ENCODE measurements around the gene GLDC.
A peak's percentile ranks its signal among the peaks of the same experiment; 100 is the strongest.
"Not testable (repeated sequence)": the region's sequence is repeated elsewhere in the genome, so short reads cannot be mapped to it uniquely, and the experiment has no call there.

The GLDC gene

DNA sequence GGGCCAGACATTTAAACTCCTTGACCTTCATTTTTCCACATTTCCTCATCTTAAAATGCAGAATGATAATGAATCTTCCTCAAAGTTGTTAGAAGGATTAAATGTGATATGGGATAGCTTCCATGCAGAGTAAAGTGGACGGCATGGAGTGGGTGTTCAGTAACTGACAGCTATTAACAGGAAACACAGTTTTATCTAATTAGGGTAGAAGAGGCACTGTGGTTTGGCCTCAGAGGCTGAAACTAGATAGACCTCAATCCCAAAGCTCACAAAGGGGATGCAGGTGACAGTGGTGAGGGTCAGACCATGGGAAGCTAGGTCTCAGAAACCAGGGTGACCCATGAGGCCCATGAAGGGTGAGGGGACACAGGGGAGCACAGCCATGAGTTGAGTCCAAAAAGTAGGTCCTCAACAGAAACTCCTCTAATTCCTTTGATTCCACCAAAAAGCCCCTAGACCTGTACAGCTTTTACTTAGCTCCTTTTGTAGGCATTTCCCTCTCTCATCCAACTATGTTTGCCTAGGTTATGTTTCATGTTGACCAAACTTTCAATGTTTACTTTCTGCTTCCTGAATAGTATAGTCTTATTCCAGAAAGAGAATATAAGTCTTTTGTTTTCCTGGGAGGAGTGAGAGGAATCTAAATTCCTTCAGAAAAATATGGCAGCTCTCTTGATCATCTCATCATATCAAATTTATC is 27.9 kb upstream of the GLDC start:
- H3K9ac ChIP-seq (ENCODE audit: low read depth, low read length), result no peak overlapping the region
- no peaks in the 10 kb centered on the region for H3K4me1 ChIP-seq (ENCODE audit: insufficient read depth, low read length)

DNA sequence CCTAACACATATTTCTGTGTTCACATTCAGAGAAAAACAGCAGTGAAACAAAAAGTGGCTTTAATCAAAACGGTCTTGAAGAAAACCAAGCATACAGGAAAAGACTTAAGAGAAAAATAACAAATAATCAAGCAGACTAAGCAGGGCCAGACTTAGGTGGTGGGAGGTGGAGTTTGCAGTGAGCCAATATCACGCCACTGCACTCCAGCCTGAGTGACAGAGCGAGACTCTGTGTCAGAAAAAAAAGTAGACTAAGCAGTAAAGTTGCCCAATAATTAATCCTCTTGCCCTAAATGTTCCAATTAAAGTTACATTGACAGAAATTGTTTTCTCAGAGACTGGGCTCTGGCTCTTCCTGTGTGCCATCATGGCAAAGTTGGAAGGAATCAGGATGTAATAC is 26.6 kb upstream of the GLDC start:
- Histone ChIP-seq H3K36me3 (ENCODE audit: insufficient read depth, low read length) (peaks cover 2% of the 10 kb centered on the region), H3K9me3 (ENCODE audit: control insufficient read depth, insufficient read depth, low read length) (no peaks in the 10 kb centered on the region), H3K9ac (ENCODE audit: low read depth, low read length) (no peak overlapping the region), H3K4me1 (ENCODE audit: insufficient read depth, low read length) (no peaks in the 10 kb centered on the region)

More for the DNA sequence above, 27.9 kb upstream of the GLDC start:
- Histone ChIP-seq H3K36me3 (ENCODE audit: insufficient read depth, low read length) (peaks cover 2% of the 10 kb centered on the region), H3K9me3 (ENCODE audit: control insufficient read depth, insufficient read depth, low read length) (no peaks in the 10 kb centered on the region)

DNA sequence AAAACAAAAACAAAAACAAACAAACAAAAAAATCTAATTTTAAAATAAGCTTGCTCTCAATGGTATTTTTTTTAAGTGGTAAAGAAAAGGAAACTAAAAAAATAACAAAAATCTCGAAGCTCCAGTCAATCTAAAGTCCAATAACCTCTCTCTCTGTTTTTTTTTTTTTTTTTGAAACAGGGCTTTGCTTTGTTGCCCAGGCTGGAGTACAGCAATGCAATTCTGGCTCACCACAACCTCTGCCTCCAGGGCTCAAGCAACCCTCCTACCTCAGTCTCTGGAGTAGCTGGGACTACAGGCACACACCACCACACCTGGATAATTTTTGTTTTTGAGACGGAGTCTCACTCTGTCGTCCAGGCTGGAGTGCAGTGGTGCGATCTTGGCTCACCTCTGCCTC is 25.9 kb upstream of the GLDC start:
- peaks cover 2% of the 10 kb centered on the region for H3K36me3 ChIP-seq (ENCODE audit: insufficient read depth, low read length)
- H3K9me3 ChIP-seq (ENCODE audit: control insufficient read depth, insufficient read depth, low read length), result no peaks in the 10 kb centered on the region
- no peak overlapping the region for H3K9ac ChIP-seq (ENCODE audit: low read depth, low read length)
- no peaks in the 10 kb centered on the region for H3K4me1 ChIP-seq (ENCODE audit: insufficient read depth, low read length)

DNA sequence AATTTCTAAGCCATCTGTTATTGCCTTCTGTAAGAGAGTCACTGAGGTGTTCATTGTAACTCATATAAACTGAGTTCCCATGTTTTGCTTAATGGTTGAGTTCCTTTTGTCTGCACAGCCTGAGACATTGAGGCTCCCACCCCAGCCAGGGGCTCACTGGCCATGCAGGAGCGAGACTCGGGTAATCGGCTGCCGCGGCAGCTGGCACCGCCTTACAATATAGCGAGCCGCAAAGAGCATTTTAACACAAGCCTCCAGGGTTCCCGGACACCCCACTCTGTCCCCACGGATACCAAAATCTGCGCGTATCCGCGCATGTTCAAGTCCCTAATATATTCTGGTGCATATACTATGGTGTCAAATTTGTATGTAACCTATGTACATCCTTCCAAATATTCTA is 24.4 kb upstream of the GLDC start:
- Histone ChIP-seq H3K9ac (ENCODE audit: low read depth, low read length) (no peak overlapping the region), H3K36me3 (ENCODE audit: insufficient read depth, low read length) (peaks cover 2% of the 10 kb centered on the region), H3K4me1 (ENCODE audit: insufficient read depth, low read length) (no peaks in the 10 kb centered on the region), H3K9me3 (ENCODE audit: control insufficient read depth, insufficient read depth, low read length) (no peaks in the 10 kb centered on the region)

DNA sequence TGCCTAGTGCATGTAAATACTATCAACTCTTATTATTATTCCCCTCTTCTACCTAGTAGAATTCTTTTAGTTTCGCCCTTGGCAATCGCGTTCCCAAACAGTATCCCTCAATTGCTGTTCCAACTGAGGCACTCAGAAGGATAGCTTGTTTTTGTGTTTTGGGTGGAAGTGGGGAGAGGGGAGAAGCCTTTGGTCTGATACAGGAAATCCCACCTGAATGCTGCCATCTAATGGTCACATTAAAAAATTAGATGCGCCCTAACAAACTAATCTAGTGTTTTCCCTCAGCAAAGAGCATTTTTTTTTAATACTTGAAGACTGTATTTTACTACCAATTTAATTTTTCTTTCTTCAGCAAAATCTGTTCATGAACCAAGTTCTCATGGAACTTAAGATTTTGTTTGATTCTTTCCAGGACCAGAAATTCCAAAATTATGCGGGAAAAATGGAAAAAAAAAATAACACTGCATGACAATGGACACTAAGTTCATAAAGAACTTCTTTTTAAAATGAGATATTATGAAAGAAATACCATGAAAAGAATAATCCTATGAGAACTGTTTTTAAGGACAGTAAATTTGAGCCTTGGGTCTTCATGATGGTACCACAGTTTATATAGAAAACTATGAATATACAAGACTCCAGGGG is 22.2 kb upstream of the GLDC start:
- no peaks in the 10 kb centered on the region for H3K9me3 ChIP-seq (ENCODE audit: control insufficient read depth, insufficient read depth, low read length)

DNA sequence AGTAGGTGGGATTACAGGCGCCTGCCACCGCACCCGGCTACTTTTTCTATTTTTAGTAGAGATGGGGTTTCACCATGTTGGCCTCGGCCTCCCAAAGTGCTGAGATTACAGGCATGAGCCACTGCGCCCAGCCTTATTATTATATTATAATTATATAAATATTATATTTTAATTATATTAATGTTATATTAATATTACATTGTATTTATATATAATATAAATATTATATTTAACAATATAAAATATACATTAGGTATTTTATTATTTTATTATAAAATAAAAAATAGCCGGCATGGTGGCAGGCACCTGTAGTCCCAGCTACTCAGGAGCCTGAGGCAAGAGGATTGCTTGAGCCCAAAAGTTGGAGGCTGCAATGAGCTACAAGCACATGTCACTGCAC is 21.6 kb upstream of the GLDC start:
- peaks cover 2% of the 10 kb centered on the region for H3K36me3 ChIP-seq (ENCODE audit: insufficient read depth, low read length)
- H3K9ac ChIP-seq (ENCODE audit: low read depth, low read length), result no peak overlapping the region
- peaks cover 4% of the 10 kb centered on the region; the same call in 1 of the 2 replicates for H3K4me1 ChIP-seq (ENCODE audit: insufficient read depth, low read length)
- no peaks in the 10 kb centered on the region for H3K9me3 ChIP-seq (ENCODE audit: control insufficient read depth, insufficient read depth, low read length)

More for the DNA sequence above, 22.2 kb upstream of the GLDC start:
- H3K9ac ChIP-seq (ENCODE audit: low read depth, low read length), result no peak overlapping the region
- peaks cover 2% of the 10 kb centered on the region for H3K36me3 ChIP-seq (ENCODE audit: insufficient read depth, low read length)
- peaks cover 4% of the 10 kb centered on the region; the same call in 1 of the 2 replicates for H3K4me1 ChIP-seq (ENCODE audit: insufficient read depth, low read length)

DNA sequence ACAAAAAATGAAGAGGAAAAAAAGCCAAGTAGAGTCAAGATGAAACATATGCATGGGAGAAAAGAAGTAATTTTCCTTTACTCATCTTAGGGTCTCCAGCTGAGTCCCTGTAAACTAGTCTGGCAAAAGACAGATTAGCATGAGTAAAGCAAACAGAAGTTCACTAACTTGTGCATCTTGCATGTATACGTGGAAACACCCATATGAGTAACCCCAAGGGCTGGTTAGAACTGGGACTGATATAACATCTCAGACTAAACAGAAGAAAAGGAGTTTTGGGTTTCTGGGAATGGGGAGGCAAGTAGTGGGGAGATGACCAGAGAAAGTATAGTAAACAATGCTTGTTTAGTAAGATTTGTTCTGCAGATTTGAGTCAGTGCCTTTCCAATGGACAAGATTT is 20.1 kb upstream of the GLDC start:
- no peaks in the 10 kb centered on the region for H3K9me3 ChIP-seq (ENCODE audit: control insufficient read depth, insufficient read depth, low read length)
- H3K9ac ChIP-seq (ENCODE audit: low read depth, low read length), result no peak overlapping the region
- peaks cover 4% of the 10 kb centered on the region; the same call in 1 of the 2 replicates for H3K4me1 ChIP-seq (ENCODE audit: insufficient read depth, low read length)
- peaks cover 2% of the 10 kb centered on the region for H3K36me3 ChIP-seq (ENCODE audit: insufficient read depth, low read length)

DNA sequence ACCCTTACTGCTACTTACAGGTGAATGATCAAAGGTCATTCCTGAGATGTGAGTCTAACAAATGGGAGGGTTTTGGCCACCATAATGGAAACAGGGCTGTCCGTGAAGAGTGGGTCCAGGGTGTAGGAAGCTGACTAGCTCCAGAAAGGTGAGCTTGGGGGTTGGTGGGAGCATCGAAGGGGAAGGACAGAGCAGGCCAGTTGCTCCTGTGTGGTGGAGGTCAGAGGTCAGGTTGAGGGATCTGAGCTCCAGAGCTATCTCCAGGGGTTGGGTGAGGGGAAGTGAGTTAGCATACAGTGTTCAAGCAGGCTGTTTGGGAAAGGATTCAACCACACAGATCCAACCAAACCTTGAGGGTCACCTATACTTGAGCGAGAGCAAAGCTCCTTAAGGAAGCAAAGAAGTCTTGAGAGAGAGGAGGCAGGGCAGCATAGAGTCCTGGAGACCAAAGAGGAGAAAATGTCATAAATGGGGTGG is 18.7 kb upstream of the GLDC start:
- no peak overlapping the region for H3K9ac ChIP-seq (ENCODE audit: low read depth, low read length)
- no peaks in the 10 kb centered on the region; the same call in 1 of the 2 replicates for H3K36me3 ChIP-seq (ENCODE audit: insufficient read depth, low read length)

DNA sequence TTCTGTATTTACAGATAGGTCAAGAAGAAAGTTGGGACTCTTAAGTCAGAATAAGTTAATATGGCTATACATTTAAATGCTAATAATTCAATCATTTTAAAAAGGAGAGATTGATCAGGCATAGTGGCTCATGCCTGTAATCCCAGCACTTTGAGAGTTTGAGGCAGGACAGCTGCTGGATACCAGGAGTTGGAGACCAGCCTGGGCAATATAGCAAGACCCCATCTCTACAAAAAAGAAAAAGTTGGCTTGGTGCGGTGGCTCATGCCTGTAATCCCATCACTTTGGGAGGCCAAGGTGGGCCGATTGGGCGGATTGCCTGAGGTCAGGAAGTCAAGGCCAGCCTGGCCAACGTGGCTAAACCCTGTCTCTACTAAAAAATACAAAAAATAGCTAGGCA is 15.0 kb upstream of the GLDC start:
- no peaks in the 10 kb centered on the region for H3K9me3 ChIP-seq (ENCODE audit: control insufficient read depth, insufficient read depth, low read length)
- no peak overlapping the region for H3K9ac ChIP-seq (ENCODE audit: low read depth, low read length)
- H3K36me3 ChIP-seq (ENCODE audit: insufficient read depth, low read length), result no peaks in the 10 kb centered on the region; the same call in 1 of the 2 replicates
- peaks cover 9% of the 10 kb centered on the region; the same call in 1 of the 2 replicates for H3K4me1 ChIP-seq (ENCODE audit: insufficient read depth, low read length)

More for the DNA sequence above, 18.7 kb upstream of the GLDC start:
- Histone ChIP-seq H3K4me1 (ENCODE audit: insufficient read depth, low read length) (peaks cover 4% of the 10 kb centered on the region; the same call in 1 of the 2 replicates), H3K9me3 (ENCODE audit: control insufficient read depth, insufficient read depth, low read length) (no peaks in the 10 kb centered on the region)

DNA sequence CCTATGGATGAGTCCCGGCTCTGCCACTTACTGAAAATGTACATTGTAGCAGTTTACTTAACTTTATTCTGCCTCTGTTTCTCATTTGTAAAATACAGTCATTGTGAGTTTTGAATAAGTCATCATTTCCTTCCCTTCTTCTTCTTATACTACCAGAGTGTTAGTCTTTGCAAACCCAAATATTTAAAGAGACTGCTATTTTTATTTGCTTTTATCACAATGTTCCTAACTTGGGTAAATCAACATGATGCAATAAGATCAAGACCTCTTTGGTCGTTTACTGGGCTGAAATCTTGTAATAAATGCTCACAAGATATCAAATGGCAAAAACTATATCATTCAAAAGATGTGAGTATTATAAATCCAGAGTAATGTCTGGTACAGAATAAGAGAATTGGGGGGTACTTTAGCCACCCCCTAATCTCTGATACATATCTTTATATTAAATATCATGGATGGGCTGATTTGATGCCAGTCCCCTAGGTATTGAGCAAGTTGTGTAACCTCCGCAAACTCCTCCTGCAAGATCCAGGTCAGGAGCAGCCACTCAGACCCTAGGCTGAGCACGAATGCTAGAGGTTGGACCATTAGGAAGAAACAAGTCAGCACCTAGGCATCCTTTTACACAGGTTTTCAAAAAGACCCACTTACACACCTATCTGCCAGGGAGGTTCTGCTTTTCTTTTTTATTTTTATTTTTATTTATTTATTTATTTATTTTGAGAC is 13.3 kb upstream of the GLDC start:
- Histone ChIP-seq H3K4me1 (ENCODE audit: insufficient read depth, low read length) (0 out of 2 replicates have a peak, but pooled peaks cover 5% of the 10 kb centered on the region), H3K36me3 (ENCODE audit: insufficient read depth, low read length) (no peaks in the 10 kb centered on the region; the same call in 1 of the 2 replicates), H3K9me3 (ENCODE audit: control insufficient read depth, insufficient read depth, low read length) (no peaks in the 10 kb centered on the region), H3K9ac (ENCODE audit: low read depth, low read length) (no peak overlapping the region)

DNA sequence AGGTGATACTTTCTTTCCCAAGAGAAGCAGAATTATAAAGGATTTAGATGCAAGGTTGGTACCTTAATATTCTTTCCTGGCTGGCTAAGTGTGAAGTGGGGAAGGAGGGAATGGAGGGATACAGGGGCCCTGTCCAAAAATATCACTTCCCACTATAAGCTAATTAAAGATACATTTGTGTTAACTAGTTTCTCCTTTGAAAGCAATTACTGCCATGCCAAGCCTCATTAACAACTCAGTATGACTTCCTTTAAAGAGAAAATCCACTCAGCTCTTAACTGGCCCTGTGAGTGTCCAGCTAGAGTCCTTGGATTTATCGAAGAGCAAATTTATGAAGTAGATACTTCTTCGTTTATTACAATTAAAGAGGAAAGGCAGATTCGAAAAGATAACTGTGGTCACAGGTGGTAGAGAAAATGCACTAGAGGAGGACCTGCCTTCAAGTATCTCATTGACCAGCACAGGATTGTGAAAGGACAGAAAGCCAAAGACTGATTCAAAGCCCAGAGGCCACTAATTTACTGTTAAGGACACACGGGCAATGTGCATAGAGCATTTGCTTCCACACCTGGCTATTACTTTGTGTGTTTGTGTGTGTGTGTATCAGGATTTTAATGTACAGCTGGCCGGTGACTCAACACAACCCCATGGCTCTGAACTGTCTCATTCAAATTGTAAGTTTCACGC is 11.2 kb upstream of the GLDC start:
- H3K36me3 ChIP-seq (ENCODE audit: insufficient read depth, low read length), result no peaks in the 10 kb centered on the region; the same call in 1 of the 2 replicates
- H3K9ac ChIP-seq (ENCODE audit: low read depth, low read length), result no peak overlapping the region
- no peaks in the 10 kb centered on the region for H3K9me3 ChIP-seq (ENCODE audit: control insufficient read depth, insufficient read depth, low read length)
- H3K4me1 ChIP-seq (ENCODE audit: insufficient read depth, low read length), result 0 out of 2 replicates have a peak, but pooled peaks cover 5% of the 10 kb centered on the region

DNA sequence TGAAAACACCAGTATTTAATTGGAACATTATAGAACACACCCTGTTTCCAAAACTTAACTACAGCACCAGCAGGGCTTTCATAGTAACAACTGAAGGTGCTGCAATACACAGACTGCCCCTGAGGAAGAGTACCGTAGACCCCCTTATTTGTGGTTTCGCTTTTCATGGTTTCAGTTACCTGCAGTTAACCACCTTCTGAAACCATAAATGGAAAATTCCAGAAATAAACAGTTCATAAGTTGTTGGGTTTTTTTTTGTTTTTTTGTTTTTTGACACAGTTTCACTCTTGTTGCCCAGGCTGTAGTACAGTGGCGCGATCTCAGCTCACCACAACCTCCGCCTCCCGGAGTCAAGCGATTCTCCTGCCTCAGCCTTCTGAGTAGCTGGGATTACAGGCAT is 9.5 kb upstream of the GLDC start:
- H3K36me3 ChIP-seq (ENCODE audit: insufficient read depth, low read length), result no peaks in the 10 kb centered on the region; the same call in 1 of the 2 replicates
- no peak overlapping the region for H3K9ac ChIP-seq (ENCODE audit: low read depth, low read length)
- no peaks in the 10 kb centered on the region for H3K9me3 ChIP-seq (ENCODE audit: control insufficient read depth, insufficient read depth, low read length)
- 0 out of 2 replicates have a peak, but pooled peaks cover 5% of the 10 kb centered on the region for H3K4me1 ChIP-seq (ENCODE audit: insufficient read depth, low read length)

DNA sequence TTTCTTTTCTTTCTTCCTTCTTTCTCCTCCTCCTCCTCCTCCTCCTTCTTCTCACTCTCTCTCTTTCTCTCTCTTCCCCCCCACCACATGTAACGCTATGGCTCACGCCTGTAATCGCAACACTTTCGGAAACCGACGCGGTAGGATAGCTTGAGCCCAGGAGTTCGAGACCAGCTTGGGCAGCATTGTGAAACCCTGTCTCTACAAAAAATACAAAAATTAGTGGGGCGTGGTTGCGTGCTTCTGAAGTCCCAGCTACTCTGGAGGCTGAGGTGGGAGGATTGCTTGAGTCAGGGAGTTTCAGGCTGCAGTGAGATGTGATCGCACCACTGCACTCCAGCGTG is 736 bp upstream of the GLDC start:
- Histone ChIP-seq H3K36me3 (ENCODE audit: insufficient read depth, low read length) (no peaks in the 10 kb centered on the region; the same call in 1 of the 2 replicates), H3K9me3 (ENCODE audit: control insufficient read depth, insufficient read depth, low read length) (no peaks in the 10 kb centered on the region), H3K4me1 (ENCODE audit: insufficient read depth, low read length) (peaks cover 16% of the 10 kb centered on the region), H3K9ac (ENCODE audit: low read depth, low read length) (peak overlapping the region; percentile 66)

DNA sequence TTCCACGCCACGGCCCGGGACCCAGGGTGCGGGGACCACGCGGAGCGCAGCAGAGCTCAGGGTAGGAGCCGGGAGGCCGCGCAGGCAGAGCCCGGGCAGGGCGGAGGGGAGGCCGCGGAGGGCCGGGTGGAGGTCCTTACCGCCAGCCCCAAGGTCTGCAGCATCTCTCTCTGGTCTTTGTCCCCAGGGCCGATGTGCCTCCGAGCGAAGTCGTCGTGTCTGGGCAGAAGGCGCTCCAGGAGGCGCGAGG is 499 bp downstream of the GLDC start:
- H3K9me3 ChIP-seq (ENCODE audit: control insufficient read depth, insufficient read depth, low read length); H3K36me3 ChIP-seq (ENCODE audit: insufficient read depth, low read length): not testable (repeated sequence)
- Histone ChIP-seq H3K4me1 (ENCODE audit: insufficient read depth, low read length) (peaks cover 21% of the 10 kb centered on the region), H3K9ac (ENCODE audit: low read depth, low read length) (peak overlapping the region; percentile 66)

All from ES-I3 (cell line).